Measurements from ENCODE around the gene TMEM18. TPM values are rescaled to one million over a fixed set of nuclear protein-coding genes. Genes with fewer than 3 reads are reported as not detected.

Gene TMEM18
- total and polyA plus RNA-seq, 2 experiments from 2014 or later, result 35.4 to 47.1 TPM

- H3K4me1 ChIP-seq (ENCODE audit: insufficient read depth), result no peaks in the 10 kb centered on the region
- 68% methylated on average over 16 of the region's 16 CpGs for WGBS (ENCODE audit: low lambda C conversion rate, missing lambda C conversion rate)
- H3K27me3 ChIP-seq, result no peaks in the 10 kb centered on the region
- H3K36me3 ChIP-seq (replicated peaks; ENCODE audit: insufficient read depth, low read depth), result no peaks in the 10 kb centered on the region
- no peaks in the 10 kb centered on the region for H4K20me1 ChIP-seq (ENCODE audit: insufficient read depth, poor library complexity, severe bottlenecking)
- H3K4me3 ChIP-seq, result no peak overlapping the region
- peak; percentile 63 for DNase-seq (ENCODE audit: low spot score)
- H3K4me2 ChIP-seq, result no peak overlapping the region
- H3K79me2 ChIP-seq, result no peaks in the 10 kb centered on the region
- TF ChIP-seq CTCF (IDR thresholded peaks at IDR 0.05; ENCODE audit: poor library complexity) (no peak), EZH2phosphoT487 (IDR thresholded peaks at IDR 0.05; ENCODE audit: low read depth, severe bottlenecking, unreplicated experiment) (no peak), EZH2 (IDR thresholded peaks at IDR 0.05; ENCODE audit: borderline replicate concordance) (no peak)
- H3K9me2 ChIP-seq (replicated peaks; ENCODE audit: insufficient read depth), result no peaks in the 10 kb centered on the region
- no peak overlapping the region for H2AFZ ChIP-seq
- no peaks in the 10 kb centered on the region for H3K9me3 ChIP-seq (ENCODE audit: low read depth)
- H3K27ac ChIP-seq, result peak overlapping the region; percentile 76
These were observed 42.4 kb downstream of the TMEM18 start for GRCh38 chr2:634636-635388.

- H3K27me3 ChIP-seq, result no peaks in the 10 kb centered on the region
- no peaks in the 10 kb centered on the region for H3K36me3 ChIP-seq (replicated peaks; ENCODE audit: insufficient read depth, low read depth)
- H3K4me2 ChIP-seq, result no peak overlapping the region
- no peaks in the 10 kb centered on the region for H3K4me1 ChIP-seq (ENCODE audit: insufficient read depth)
- H3K9me2 ChIP-seq (replicated peaks; ENCODE audit: insufficient read depth), result no peaks in the 10 kb centered on the region
- peak overlapping the region; percentile 76 for H3K27ac ChIP-seq
- no peak overlapping the region for H3K4me3 ChIP-seq
- WGBS (ENCODE audit: low lambda C conversion rate, missing lambda C conversion rate), result 85% methylated on average over 11 of the region's 11 CpGs
- no peak overlapping the region for H2AFZ ChIP-seq
- no peak for DNase-seq (ENCODE audit: low spot score)
- no peaks in the 10 kb centered on the region for H3K79me2 ChIP-seq
- H4K20me1 ChIP-seq (ENCODE audit: insufficient read depth, poor library complexity, severe bottlenecking), result no peaks in the 10 kb centered on the region
- TF ChIP-seq CTCF (IDR thresholded peaks at IDR 0.05; ENCODE audit: poor library complexity), result no peak
- no peak for TF ChIP-seq EZH2 (IDR thresholded peaks at IDR 0.05; ENCODE audit: borderline replicate concordance)
- no peak for TF ChIP-seq EZH2phosphoT487 (IDR thresholded peaks at IDR 0.05; ENCODE audit: low read depth, severe bottlenecking, unreplicated experiment)
- no peaks in the 10 kb centered on the region for H3K9me3 ChIP-seq (ENCODE audit: low read depth)
These were observed 43.2 kb downstream of the TMEM18 start for GRCh38 chr2:634041-634440.

GRCh38 chr2:633371-633770, 43.8 kb downstream of the TMEM18 start:
- WGBS (ENCODE audit: low lambda C conversion rate, missing lambda C conversion rate), result 86% methylated on average over 5 of the region's 5 CpGs
- no peak overlapping the region for H3K4me2 ChIP-seq

More at GRCh38 chr2:633371-633770, 43.8 kb downstream of the TMEM18 start:
- no peaks in the 10 kb centered on the region for H3K79me2 ChIP-seq
- no peaks in the 10 kb centered on the region for H3K36me3 ChIP-seq (replicated peaks; ENCODE audit: insufficient read depth, low read depth)
- no peaks in the 10 kb centered on the region for H3K9me2 ChIP-seq (replicated peaks; ENCODE audit: insufficient read depth)
- H3K27ac ChIP-seq, result no peak overlapping the region
- no peaks in the 10 kb centered on the region for H3K4me1 ChIP-seq (ENCODE audit: insufficient read depth)
- no peaks in the 10 kb centered on the region for H4K20me1 ChIP-seq (ENCODE audit: insufficient read depth, poor library complexity, severe bottlenecking)
- no peak for TF ChIP-seq EZH2phosphoT487 (IDR thresholded peaks at IDR 0.05; ENCODE audit: low read depth, severe bottlenecking, unreplicated experiment)
- no peak for TF ChIP-seq EZH2 (IDR thresholded peaks at IDR 0.05; ENCODE audit: borderline replicate concordance)
- no peak for TF ChIP-seq CTCF (IDR thresholded peaks at IDR 0.05; ENCODE audit: poor library complexity)
- H2AFZ ChIP-seq, result no peak overlapping the region
- no peaks in the 10 kb centered on the region for H3K9me3 ChIP-seq (ENCODE audit: low read depth)
- H3K27me3 ChIP-seq, result no peaks in the 10 kb centered on the region
- DNase-seq (ENCODE audit: low spot score), result no peak
- H3K4me3 ChIP-seq, result no peak overlapping the region

Data from hepatocyte (in vitro differentiated cells).